NCI-H2081 treated with DMSO at 0.1 percent for 48 hours (cell line): ENCODE data around the gene TSGA10IP.
A peak's percentile ranks its signal among the peaks of the same experiment; 100 is the strongest.
"Not testable (repeated sequence)": the region's sequence is repeated elsewhere in the genome, so short reads cannot be mapped to it uniquely, and the experiment has no call there.

Experiments
- DNase-seq: peaks from one replicate; lab custom pipeline; 2025; lab: John Stamatoyannopoulos, UW

The TSGA10IP gene

GRCh38 chr11:65947603-65948125 lies 2.4 kb downstream of the TSGA10IP start:
- DNase-seq = no peak

GRCh38 chr11:65950711-65951110 lies 5.4 kb downstream of the TSGA10IP start:
- not testable (repeated sequence) for DNase-seq

GRCh38 chr11:65951641-65952040 lies 6.4 kb downstream of the TSGA10IP start:
- DNase-seq = not testable (repeated sequence)

GRCh38 chr11:65952052-65952521 lies 6.8 kb downstream of the TSGA10IP start:
- DNase-seq = no peak

- DNase-seq = no peak
These were observed 8.2 kb downstream of the TSGA10IP start for GRCh38 chr11:65953471-65953870.

- DNase-seq = no peak
These were observed 9.5 kb downstream of the TSGA10IP start for GRCh38 chr11:65954771-65955170.

- no peak for DNase-seq
These were observed 13.0 kb downstream of the TSGA10IP start for GRCh38 chr11:65958291-65958690.

- DNase-seq = no peak
These were observed 13.6 kb downstream of the TSGA10IP start for GRCh38 chr11:65958774-65959420.

- DNase-seq = no peak
These were observed 15.6 kb downstream of the TSGA10IP start for GRCh38 chr11:65960824-65961266.

- DNase-seq = peak; percentile 80
These were observed 16.2 kb downstream of the TSGA10IP start, which contains the start of gene SART1 for GRCh38 chr11:65961267-65962140. TSS of gene SART1 (plus strand) at chr11:65961734. CDS start at chr11:65961781, 47 bp downstream.

- no peak for DNase-seq
These were observed 16.9 kb downstream of the TSGA10IP start for GRCh38 chr11:65962141-65962564.

- no peak for DNase-seq
These were observed 19.6 kb downstream of the TSGA10IP start for GRCh38 chr11:65964906-65965305.

GRCh38 chr11:65965986-65966762 lies 20.9 kb downstream of the TSGA10IP start:
- DNase-seq = no peak

- DNase-seq = no peak
These were observed 22.2 kb downstream of the TSGA10IP start for GRCh38 chr11:65967329-65967934.

- DNase-seq = no peak
These were observed 23.6 kb downstream of the TSGA10IP start for GRCh38 chr11:65968600-65969482.

GRCh38 chr11:65972116-65972515 lies 26.8 kb downstream of the TSGA10IP start:
- no peak for DNase-seq

- no peak for DNase-seq
These were observed 28.3 kb downstream of the TSGA10IP start for GRCh38 chr11:65973439-65974110.

- no peak for DNase-seq
These were observed 30.5 kb downstream of the TSGA10IP start for GRCh38 chr11:65975771-65976170.

GRCh38 chr11:65976216-65977176 lies 31.2 kb downstream of the TSGA10IP start:
- DNase-seq = no peak
